Renal pelvis (tissue), 4 donors: ENCODE data around the gene FAM118A. TPM values are rescaled to one million over a fixed set of nuclear protein-coding genes. Genes with fewer than 3 reads are reported as not detected.
"Not testable (repeated sequence)": the region's sequence is repeated elsewhere in the genome, so short reads cannot be mapped to it uniquely, and the experiment has no call there.

Experiments used
- DNase-seq: peaks from one replicate; pipeline ENCODE4 v3.0.0-alpha.2; 2013
- polyA plus RNA-seq, 3 donors: library from polyadenylated mRNA; unstranded; fragments of 120-200 nt; gene quantifications; one replicate each; pipeline ENCODE4 v1.2.1, GENCODE V29; 2013; ENCODE audit not compliant: insufficient read length in 3 of 3

Gene FAM118A
- polyA plus RNA-seq, 3 donors = 18.0 to 134 (median 23.6) TPM

DNA sequence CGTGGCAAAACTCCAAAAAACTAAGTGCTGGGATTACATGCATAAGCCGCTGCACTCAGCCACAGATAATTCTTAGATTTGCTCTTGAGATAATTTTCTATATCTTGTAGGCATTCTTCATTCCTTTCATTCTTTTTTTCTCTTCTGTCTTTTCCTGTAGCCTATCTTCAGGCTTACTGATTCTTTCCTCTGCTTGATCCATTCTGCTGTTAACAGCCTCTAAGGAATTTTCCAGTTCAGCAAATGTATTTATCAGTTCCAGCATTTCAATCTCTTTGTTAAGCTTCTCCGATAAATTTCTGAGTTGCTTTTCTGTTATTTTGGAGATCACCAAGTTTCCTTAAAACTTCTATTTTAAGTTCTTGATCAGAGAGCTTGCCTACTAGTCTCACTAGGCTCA, 57.0 kb downstream of the FAM118A start:
- DNase-seq = no peak

DNA sequence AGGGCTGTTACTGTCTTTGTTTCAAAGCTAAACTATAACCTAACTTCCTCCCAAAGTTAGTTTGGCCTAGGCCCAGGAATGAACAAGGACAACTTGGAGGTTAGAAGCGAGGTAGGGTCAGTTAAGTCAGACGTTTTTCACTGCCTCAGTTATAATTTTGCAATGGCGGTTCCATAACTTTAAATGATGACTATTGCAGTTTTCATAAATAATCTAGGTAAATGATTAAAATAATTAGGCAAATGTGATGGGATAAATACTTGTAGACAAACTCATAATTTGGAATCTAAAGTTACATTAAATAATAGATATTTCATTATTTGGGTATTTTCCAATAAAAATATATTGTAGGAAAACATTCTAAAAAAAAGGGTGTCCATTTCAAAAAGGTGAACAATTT, 63.9 kb downstream of the FAM118A start:
- not testable (repeated sequence) for DNase-seq

DNA sequence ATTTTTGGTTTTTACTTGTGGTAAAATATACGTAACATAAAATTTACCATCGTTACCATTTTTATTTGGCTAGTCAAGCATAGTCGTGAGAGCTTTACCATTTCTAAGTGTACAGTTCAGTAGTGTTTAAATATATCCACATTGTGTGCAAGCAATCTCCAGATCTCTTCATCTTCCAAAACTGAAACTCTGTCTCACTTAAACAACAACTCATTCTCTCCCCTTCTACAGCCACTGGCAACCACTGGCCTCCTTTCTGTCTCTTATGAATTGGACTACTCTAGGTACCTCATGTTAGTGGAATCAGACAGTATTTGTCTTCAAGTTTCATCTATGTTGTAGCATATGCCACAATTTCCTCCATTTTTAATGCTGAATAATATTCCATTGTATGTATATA, 66.3 kb downstream of the FAM118A start:
- no peak for DNase-seq

DNA sequence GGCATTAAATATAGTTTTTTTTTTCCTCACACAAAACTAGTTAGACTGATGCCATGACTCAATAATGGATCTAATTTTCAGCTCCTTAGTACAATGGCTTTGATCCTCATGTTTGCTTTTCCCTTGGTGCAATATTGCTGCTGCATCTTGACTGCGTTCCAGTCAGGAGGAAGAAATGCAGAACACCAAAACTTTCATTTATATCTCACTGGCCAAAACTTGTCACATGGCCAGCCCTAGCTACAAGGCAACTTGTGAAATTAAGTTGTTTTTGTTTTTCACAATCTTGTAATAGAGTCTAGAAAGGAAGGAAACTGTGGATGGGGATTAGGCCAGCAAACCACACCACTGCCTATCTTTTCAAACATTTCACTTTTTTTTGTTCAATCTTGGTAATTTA, 67.0 kb downstream of the FAM118A start:
- no peak for DNase-seq

DNA sequence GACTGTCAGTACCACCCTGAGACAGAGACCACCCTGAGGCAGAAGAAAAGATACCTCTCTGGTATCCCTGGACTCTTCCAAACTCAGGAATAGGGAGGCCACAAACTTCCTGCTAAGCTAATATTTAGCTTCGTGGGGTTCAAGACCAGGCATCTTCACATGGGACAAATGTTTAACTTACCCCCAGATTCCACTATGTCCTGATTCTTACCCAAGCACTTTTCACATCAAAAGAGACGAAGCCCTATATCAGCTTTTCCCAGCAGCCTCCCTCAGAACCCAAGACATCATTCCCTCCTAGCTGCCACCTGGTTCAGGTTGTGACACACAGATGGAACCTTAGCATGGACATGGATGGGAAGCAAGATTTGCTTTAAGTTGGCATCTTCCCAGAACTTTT, 71.6 kb downstream of the FAM118A start:
- no peak for DNase-seq

DNA sequence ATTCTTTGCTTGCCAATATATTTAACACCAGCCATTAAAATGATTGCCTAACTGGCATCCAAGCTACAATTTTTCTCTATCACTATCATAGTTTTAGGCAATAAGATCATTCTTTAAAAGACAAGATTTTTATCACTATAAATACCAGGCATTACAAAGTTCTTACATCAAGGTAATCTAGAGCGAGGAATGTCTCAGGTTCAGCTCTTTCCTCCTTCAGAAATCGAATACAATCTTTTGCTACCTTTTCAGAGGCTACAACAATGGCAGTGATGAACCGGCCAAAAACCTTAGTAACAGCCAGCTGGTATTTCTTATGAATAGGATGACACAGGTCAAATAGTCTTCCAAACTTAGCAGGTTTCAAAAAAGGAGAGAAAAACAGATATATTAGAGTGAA, 79.8 kb downstream of the FAM118A start:
- DNase-seq = no peak

Other genes starting within 250 kb of the FAM118A start
- 10 to 100 TPM; 48.0 to 59.3 (median 52.8) TPM for gene NUP50, start 146.0 kb upstream of the FAM118A start, polyA plus RNA-seq
- gene KIAA0930, start 69.0 kb upstream of the FAM118A start, polyA plus RNA-seq = 10 to 100 TPM; 19.8 to 28.2 (median 25.6) TPM
- gene UPK3A, start 25.0 kb upstream of the FAM118A start, polyA plus RNA-seq = 1 to 10 TPM; 2.0 to 5.1 (median 2.4) TPM
- gene SMC1B, start 103.7 kb downstream of the FAM118A start, polyA plus RNA-seq = under 1 TPM; 0.13 to 0.25 (median 0.13) TPM
- gene RIBC2, start 103.8 kb downstream of the FAM118A start, polyA plus RNA-seq = 1 to 10 TPM; 7.0 to 8.8 (median 8.0) TPM
- 100 to 1,000 TPM in 2 of 3 donors, 10 to 100 TPM in 1; 93.3 to 158 (median 115) TPM for gene FBLN1, start 192.9 kb downstream of the FAM118A start, polyA plus RNA-seq